HEK293 (cell line): ENCODE results near the gene KRT76.

Experiments used
- CTCF ChIA-PET: fragments of 350-600 bp; formaldehyde crosslinking; extraction: SDS; loops from one replicate; lab custom pipeline; 2021; ENCODE audit warnings: antibody characterized with exemption; lab: Yijun Ruan, JAX
- POLR2A ChIA-PET: fragments of 300-600 bp; formaldehyde crosslinking; extraction: SDS; loops from one replicate; lab custom pipeline; 2020; ENCODE audit warnings: antibody characterized with exemption, inconsistent platforms; lab: Yijun Ruan, JAX
- H3K27ac ChIP-seq: fragments of 200-500 bp; sonication (Bioruptor generic); 2 replicates; pipeline ENCODE4 v1.5.1; 2014; ENCODE audit warnings: low read depth, low read length, control low read depth, inconsistent platforms; ENCODE audit errors: extremely low read depth
- H3K36me3 ChIP-seq, 2 experiments: fragments of 200-500 bp in 1 of 2; sonication (Bioruptor generic) in 1 of 2; 1 replicate in 1 of 2; 2 replicates in 1 of 2; pipeline ENCODE4 v1.5.1; 2014 to 2017; ENCODE audit warnings: inconsistent platforms in 2 of 2, low read length in 2 of 2; ENCODE audit not compliant: control insufficient read depth in 2 of 2, insufficient read depth in 1 of 2
- H3K4me1 ChIP-seq: fragments of 200-500 bp; sonication (Bioruptor generic); 2 replicates; pipeline ENCODE4 v1.5.1; 2014; ENCODE audit warnings: mild to moderate bottlenecking, low read length, inconsistent platforms; ENCODE audit not compliant: control insufficient read depth, insufficient read depth
- H3K4me3 ChIP-seq: 2 replicates; pipeline ENCODE4 v1.5.1; 2011; ENCODE audit warnings: low read depth, mild to moderate bottlenecking, control low read depth, low read length, moderate library complexity
- H3K9me3 ChIP-seq: fragments of 200-500 bp; sonication (Bioruptor generic); 2 replicates; pipeline ENCODE4 v1.5.1; 2014; ENCODE audit warnings: low read depth, low read length, inconsistent platforms; ENCODE audit not compliant: control insufficient read depth, insufficient read depth
- BCL11A ChIP-seq: fragments of 450-650 bp; formaldehyde crosslinking; IDR thresholded peaks from 2 replicates; pipeline ENCODE4 v1.5.1; 2016; ENCODE audit warnings: low read depth, missing biosample characterization, missing genetic modification characterization
- HOXD13 ChIP-seq: sonication (generic); formaldehyde crosslinking; IDR thresholded peaks from 2 replicates; pipeline ENCODE4 v1.8.0; 2022; ENCODE audit warnings: missing genetic modification reagents, borderline replicate concordance
- SALL2 ChIP-seq: fragments of 450-650 bp; formaldehyde crosslinking; IDR thresholded peaks from 2 replicates; pipeline ENCODE4 v1.5.0; 2017; ENCODE audit warnings: missing biosample characterization, mild to moderate bottlenecking, missing genetic modification characterization, borderline replicate concordance
- ZBTB1 ChIP-seq: fragments of 450-650 bp; formaldehyde crosslinking; IDR thresholded peaks from 2 replicates; pipeline ENCODE4 v1.5.1; 2016; ENCODE audit warnings: missing biosample characterization, missing genetic modification characterization
- ZBTB10 ChIP-seq: fragments of 450-650 bp; formaldehyde crosslinking; IDR thresholded peaks from 2 replicates; pipeline ENCODE4 v1.5.1; 2016; ENCODE audit warnings: missing biosample characterization, missing genetic modification characterization
- ZBTB17 ChIP-seq: fragments of 450-650 bp; formaldehyde crosslinking; IDR thresholded peaks from 2 replicates; pipeline ENCODE4 v1.5.1; 2016; ENCODE audit warnings: missing biosample characterization, missing genetic modification characterization
- ZBTB8A ChIP-seq: fragments of 450-650 bp; formaldehyde crosslinking; IDR thresholded peaks from 2 replicates; pipeline ENCODE4 v1.5.1; 2016; ENCODE audit warnings: missing biosample characterization, missing genetic modification characterization
- ZFP69B ChIP-seq: fragments of 450-650 bp; formaldehyde crosslinking; IDR thresholded peaks from 2 replicates; pipeline ENCODE4 v1.5.1; 2016; ENCODE audit warnings: missing biosample characterization, missing genetic modification characterization
- ZNF112 ChIP-seq: fragments of 450-650 bp; formaldehyde crosslinking; IDR thresholded peaks from 2 replicates; pipeline ENCODE4 v1.5.0; 2017; ENCODE audit warnings: missing biosample characterization, missing genetic modification characterization
- ZNF133 ChIP-seq: fragments of 450-650 bp; formaldehyde crosslinking; IDR thresholded peaks from 2 replicates; pipeline ENCODE4 v1.5.1; 2016; ENCODE audit warnings: missing biosample characterization, missing genetic modification characterization
- ZNF16 ChIP-seq: fragments of 450-650 bp; formaldehyde crosslinking; IDR thresholded peaks from 2 replicates; pipeline ENCODE4 v1.5.1; 2016; ENCODE audit warnings: low read depth, missing biosample characterization, missing genetic modification characterization
- ZNF169 ChIP-seq: fragments of 450-650 bp; formaldehyde crosslinking; IDR thresholded peaks from 2 replicates; pipeline ENCODE4 v1.5.1; 2016; ENCODE audit warnings: missing biosample characterization, missing genetic modification characterization
- ZNF211 ChIP-seq: fragments of 450-650 bp; formaldehyde crosslinking; IDR thresholded peaks from 2 replicates; pipeline ENCODE4 v1.5.1; 2016; ENCODE audit warnings: low read depth, missing biosample characterization, missing genetic modification characterization
- ZNF214 ChIP-seq: fragments of 450-650 bp; formaldehyde crosslinking; IDR thresholded peaks from 2 replicates; pipeline ENCODE4 v1.5.1; 2017; ENCODE audit warnings: missing biosample characterization, mild to moderate bottlenecking, missing genetic modification characterization, borderline replicate concordance
- ZNF341 ChIP-seq: fragments of 450-650 bp; formaldehyde crosslinking; IDR thresholded peaks from 2 replicates; pipeline ENCODE4; 2016; ENCODE audit warnings: low read depth, missing biosample characterization, missing genetic modification characterization
- ZNF433 ChIP-seq: fragments of 450-650 bp; formaldehyde crosslinking; IDR thresholded peaks from 2 replicates; pipeline ENCODE4 v1.5.1; 2016; ENCODE audit warnings: missing biosample characterization, missing genetic modification characterization, low read depth
- ZNF549 ChIP-seq: fragments of 450-650 bp; IDR thresholded peaks from 2 replicates; pipeline ENCODE4 v1.5.1; 2018; ENCODE audit warnings: missing biosample characterization, missing genetic modification characterization, mild to moderate bottlenecking, inconsistent platforms, moderate library complexity
- ZNF624 ChIP-seq: fragments of 450-650 bp; formaldehyde crosslinking; IDR thresholded peaks from 2 replicates; pipeline ENCODE4 v1.5.1; 2017; ENCODE audit warnings: missing biosample characterization, missing genetic modification characterization
- ZNF645 ChIP-seq: fragments of 450-650 bp; formaldehyde crosslinking; IDR thresholded peaks from 2 replicates; pipeline ENCODE4; 2016; ENCODE audit warnings: missing biosample characterization, missing genetic modification characterization
- ZNF701 ChIP-seq: fragments of 450-650 bp; formaldehyde crosslinking; IDR thresholded peaks from 2 replicates; pipeline ENCODE4 v1.5.1; 2016; ENCODE audit warnings: missing biosample characterization, missing genetic modification characterization
- ZNF843 ChIP-seq: fragments of 450-650 bp; formaldehyde crosslinking; IDR thresholded peaks from 2 replicates; pipeline ENCODE4 v1.5.1; 2016; ENCODE audit warnings: missing biosample characterization, missing genetic modification characterization
- ZSCAN16 ChIP-seq: fragments of 450-650 bp; formaldehyde crosslinking; IDR thresholded peaks from 2 replicates; pipeline ENCODE4 v1.5.1; 2016; ENCODE audit warnings: missing biosample characterization, missing genetic modification characterization
- TF ChIP-seq, protein P1 (sequence below): IDR thresholded peaks from 2 replicates; pipeline ENCODE4 v1.6.1; 2011; ENCODE audit warnings: mild to moderate bottlenecking, low read depth, low read length, borderline replicate concordance
- TF ChIP-seq, protein P2 (sequence below): fragments of 450-650 bp; formaldehyde crosslinking; IDR thresholded peaks from 2 replicates; pipeline ENCODE4 v1.5.1; 2017; ENCODE audit warnings: missing biosample characterization, mild to moderate bottlenecking, missing genetic modification characterization, moderate library complexity

The KRT76 gene

DNA sequence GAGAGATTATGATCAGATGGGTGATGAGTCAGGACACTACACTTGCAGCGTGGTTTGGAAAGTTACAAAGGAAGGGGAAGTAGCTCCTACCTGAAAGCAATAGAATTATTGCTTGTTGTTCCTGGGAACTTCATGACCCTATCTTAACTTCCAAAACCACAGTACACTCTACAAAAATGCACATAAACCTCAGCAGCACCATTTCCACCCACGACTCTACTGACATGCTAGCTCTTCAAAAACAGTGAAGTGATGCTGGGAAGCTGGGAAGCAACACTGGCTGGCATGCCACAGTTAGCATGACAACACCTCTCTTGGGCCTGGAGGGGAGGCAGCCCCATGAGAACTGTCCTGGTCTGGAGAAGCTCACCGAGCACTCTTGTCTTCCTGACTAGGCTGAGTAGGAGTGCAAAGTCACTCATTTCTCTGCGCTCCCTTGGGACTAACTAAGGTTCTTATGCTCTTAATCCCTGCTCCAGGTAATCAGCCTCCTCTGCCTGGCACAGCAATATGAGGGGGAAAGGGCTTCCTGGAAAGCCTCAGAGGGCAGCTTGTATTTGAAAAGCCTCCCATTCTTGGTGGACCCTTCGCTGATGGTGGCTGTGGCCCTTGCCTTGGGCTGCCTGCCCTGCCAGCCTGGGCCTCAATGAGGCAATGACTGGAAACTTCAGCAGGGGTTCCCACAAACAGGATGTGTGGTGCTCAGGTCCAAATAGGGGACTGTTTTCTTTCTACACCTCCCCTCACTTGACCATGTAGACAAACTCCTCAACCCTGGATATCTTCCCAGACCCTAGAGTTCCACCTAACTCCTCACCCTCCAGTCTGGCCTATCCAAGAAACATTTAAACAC lies 17.6 kb upstream of the KRT76 start (continued):
- TF ChIP-seq ZNF214 (tag by site-specific recombination) (no peak), ZNF701 (tag by site-specific recombination) (no peak), ZSCAN16 (no peak), ZNF843 (tag by site-specific recombination) (no peak), SALL2 (no peak)
- TF ChIP-seq, protein P1, sequence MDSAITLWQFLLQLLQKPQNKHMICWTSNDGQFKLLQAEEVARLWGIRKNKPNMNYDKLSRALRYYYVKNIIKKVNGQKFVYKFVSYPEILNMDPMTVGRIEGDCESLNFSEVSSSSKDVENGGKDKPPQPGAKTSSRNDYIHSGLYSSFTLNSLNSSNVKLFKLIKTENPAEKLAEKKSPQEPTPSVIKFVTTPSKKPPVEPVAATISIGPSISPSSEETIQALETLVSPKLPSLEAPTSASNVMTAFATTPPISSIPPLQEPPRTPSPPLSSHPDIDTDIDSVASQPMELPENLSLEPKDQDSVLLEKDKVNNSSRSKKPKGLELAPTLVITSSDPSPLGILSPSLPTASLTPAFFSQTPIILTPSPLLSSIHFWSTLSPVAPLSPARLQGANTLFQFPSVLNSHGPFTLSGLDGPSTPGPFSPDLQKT = no peak

DNA sequence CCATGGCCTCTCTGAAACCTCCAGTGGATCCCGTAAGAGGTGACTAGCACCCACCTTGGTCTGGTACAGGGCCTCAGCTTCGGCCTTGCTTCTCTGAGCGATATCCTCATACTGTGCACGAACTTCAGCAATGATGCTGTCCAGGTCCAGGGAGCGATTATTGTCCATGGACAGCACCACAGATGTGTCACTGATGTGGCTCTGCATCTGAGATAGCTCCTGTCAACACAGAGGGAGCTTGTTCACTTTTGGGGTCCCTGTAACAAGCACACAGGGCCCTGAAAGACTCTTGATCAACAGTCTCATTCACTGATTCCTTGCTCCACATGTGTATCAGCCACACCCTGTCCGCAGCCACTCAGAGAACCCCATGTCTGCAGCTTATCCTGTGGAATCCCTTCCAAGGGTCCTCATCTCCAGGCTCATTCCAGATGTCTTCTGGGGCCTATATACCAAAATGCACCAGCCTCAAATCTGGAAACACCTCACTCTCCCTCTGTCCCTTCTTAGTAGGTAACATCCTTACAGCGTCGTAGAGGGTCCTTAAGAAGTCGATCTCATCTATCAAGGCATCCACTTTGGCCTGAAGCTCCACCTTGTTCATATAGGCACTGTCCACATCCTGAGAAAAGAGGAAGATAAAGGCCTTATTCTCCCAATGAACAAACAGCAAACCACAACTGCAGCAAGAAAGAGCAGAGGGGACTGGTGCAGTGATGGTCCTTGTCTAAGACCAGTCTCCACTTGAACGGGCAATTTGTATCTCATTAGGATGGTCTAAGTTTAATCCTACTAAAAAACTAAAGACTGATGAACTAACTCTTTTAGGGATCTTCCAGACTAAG lies 15.3 kb upstream of the KRT76 start:
- Histone ChIP-seq H3K27ac (no peak overlapping the region), H3K4me3 (no peak overlapping the region), H3K9me3 (no peaks in the 10 kb centered on the region), H3K36me3 (no peaks in the 10 kb centered on the region), H3K4me1 (no peaks in the 10 kb centered on the region; the same call in 1 of the 2 replicates)
- CTCF ChIA-PET = interaction anchor here (0.9 kb wide), 1 partner anchor 92 kb away, joined by 4 read pairs; no protein-coding TSS in a partner anchor
- POLR2A ChIA-PET = no interaction called here
- TF ChIP-seq ZNF169 = no peak
- no peak for TF ChIP-seq ZNF624 (tag by site-specific recombination)
- TF ChIP-seq, all 188 proteins: peak for 0

- Histone ChIP-seq H3K4me1 (no peaks in the 10 kb centered on the region; the same call in 1 of the 2 replicates), H3K9me3 (no peaks in the 10 kb centered on the region), H3K27ac (no peak overlapping the region), H3K36me3 (no peaks in the 10 kb centered on the region), H3K4me3 (no peak overlapping the region)
- ChIA-PET CTCF (interaction anchor here (0.5 to 0.9 kb wide), 4 partner anchors 88 to 664 kb away, joined by 3 to 4 read pairs (median 4); partner anchors contain the start of gene KRT77), POLR2A (no interaction called here)
- TF ChIP-seq ZFP69B (tag by site-specific recombination) = no peak
- TF ChIP-seq, protein P2, sequence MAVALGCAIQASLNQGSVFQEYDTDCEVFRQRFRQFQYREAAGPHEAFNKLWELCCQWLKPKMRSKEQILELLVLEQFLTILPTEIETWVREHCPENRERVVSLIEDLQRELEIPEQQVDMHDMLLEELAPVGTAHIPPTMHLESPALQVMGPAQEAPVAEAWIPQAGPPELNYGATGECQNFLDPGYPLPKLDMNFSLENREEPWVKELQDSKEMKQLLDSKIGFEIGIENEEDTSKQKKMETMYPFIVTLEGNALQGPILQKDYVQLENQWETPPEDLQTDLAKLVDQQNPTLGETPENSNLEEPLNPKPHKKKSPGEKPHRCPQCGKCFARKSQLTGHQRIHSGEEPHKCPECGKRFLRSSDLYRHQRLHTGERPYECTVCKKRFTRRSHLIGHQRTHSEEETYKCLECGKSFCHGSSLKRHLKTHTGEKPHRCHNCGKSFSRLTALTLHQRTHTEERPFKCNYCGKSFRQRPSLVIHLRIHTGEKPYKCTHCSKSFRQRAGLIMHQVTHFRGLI (tag by site-specific recombination) = no peak
- no peak for TF ChIP-seq ZNF133
- TF ChIP-seq ZNF16 (tag by site-specific recombination) = no peak
- TF ChIP-seq ZBTB17 (tag by site-specific recombination) = no peak
- TF ChIP-seq ZBTB8A (tag by site-specific recombination) = no peak
- no peak for TF ChIP-seq ZNF112 (tag by site-specific recombination)
- no peak for TF ChIP-seq ZNF211 (tag by site-specific recombination)
- no peak for TF ChIP-seq HOXD13 (CRISPR knock-in tag)
- TF ChIP-seq ZBTB10 = no peak
- TF ChIP-seq ZNF549 (tag by site-specific recombination) = no peak
- TF ChIP-seq BCL11A (tag by site-specific recombination) = no peak
- no peak for TF ChIP-seq ZNF645 (tag by site-specific recombination)
- no peak for TF ChIP-seq ZBTB1 (tag by site-specific recombination)
- TF ChIP-seq ZNF433 (tag by site-specific recombination) = no peak
- no peak for TF ChIP-seq ZNF341
Measured at GRCh38 chr12:52791271-52792184, 14.4 kb upstream of the KRT76 start.
